ENCODE data around the gene PPM1D. TPM values are rescaled to one million over a fixed set of nuclear protein-coding genes. Genes with fewer than 3 reads are reported as not detected.

The PPM1D gene
- total RNA-seq, 1 experiment from 2014 or later = 17.9 TPM

- intact Hi-C loops (cut with micrococcal nuclease; ENCODE audit: unreplicated experiment) = no loop called here
- Mint-ChIP-seq H3K4me1 (ENCODE audit: low read depth, unreplicated experiment) (no peaks in the 10 kb centered on the region), H3K27me3 (ENCODE audit: insufficient read depth, unreplicated experiment) (no peaks in the 10 kb centered on the region), H3K4me3 (ENCODE audit: unreplicated experiment) (no peak overlapping the region), H3K27ac (ENCODE audit: unreplicated experiment) (no peak overlapping the region), H3K9me3 (ENCODE audit: unreplicated experiment) (peaks cover 3% of the 10 kb centered on the region), H3K36me3 (ENCODE audit: insufficient read depth, unreplicated experiment) (peaks cover 5% of the 10 kb centered on the region)
- TF ChIP-seq CTCF (IDR thresholded peaks at IDR 0.05; ENCODE audit: insufficient read depth in 1 of 2, low read depth in 1 of 2, low read length in 1 of 2, severe bottlenecking in 1 of 2, unreplicated experiment in 1 of 2) = no peak
- POLR2A ChIA-PET = no interaction called here
- CTCF ChIA-PET = no interaction called here
- H3K27me3 ChIP-seq (replicated peaks; ENCODE audit: control insufficient read depth, insufficient read depth, low read length) = no peaks in the 10 kb centered on the region
- no TSS peak for BruUV-seq (replicated peaks)
- DNase-seq = no peak
- H3K36me3 ChIP-seq (ENCODE audit: control insufficient read depth, insufficient read depth, low read length) = no peaks in the 10 kb centered on the region
- H3K4me1 ChIP-seq = no peaks in the 10 kb centered on the region
- H3K9me3 ChIP-seq = peaks cover 2% of the 10 kb centered on the region; the same call in 1 of the 2 replicates
- no peak overlapping the region for H3K4me3 ChIP-seq (ENCODE audit: low read depth, low read length)
These were observed 36.2 kb upstream of the PPM1D start for GRCh38 chr17:60563743-60564142.

GRCh38 chr17:60565233-60565632, 34.8 kb upstream of the PPM1D start:
- Mint-ChIP-seq H3K4me1 (ENCODE audit: low read depth, unreplicated experiment) (peaks cover 7% of the 10 kb centered on the region), H3K4me3 (ENCODE audit: unreplicated experiment) (no peak overlapping the region), H3K36me3 (ENCODE audit: insufficient read depth, unreplicated experiment) (peaks cover 5% of the 10 kb centered on the region), H3K27me3 (ENCODE audit: insufficient read depth, unreplicated experiment) (no peaks in the 10 kb centered on the region), H3K27ac (ENCODE audit: unreplicated experiment) (no peak overlapping the region), H3K9me3 (ENCODE audit: unreplicated experiment) (no peaks in the 10 kb centered on the region)
- H3K4me3 ChIP-seq (ENCODE audit: low read depth, low read length) = no peak overlapping the region
- H3K27me3 ChIP-seq (replicated peaks; ENCODE audit: control insufficient read depth, insufficient read depth, low read length) = no peaks in the 10 kb centered on the region
- intact Hi-C loops (cut with micrococcal nuclease; ENCODE audit: unreplicated experiment) = no loop called here
- ChIA-PET CTCF (interaction anchor here (0.7 kb wide), 2 partner anchors 229 to 334 kb away, joined by 4 to 7 read pairs; no protein-coding TSS in a partner anchor), POLR2A (no interaction called here)
- no peaks in the 10 kb centered on the region for H3K4me1 ChIP-seq
- no peak for TF ChIP-seq CTCF (IDR thresholded peaks at IDR 0.05; ENCODE audit: insufficient read depth in 1 of 2, low read depth in 1 of 2, low read length in 1 of 2, severe bottlenecking in 1 of 2, unreplicated experiment in 1 of 2)
- no peak for DNase-seq
- H3K9me3 ChIP-seq = peaks cover 2% of the 10 kb centered on the region; the same call in 1 of the 2 replicates
- no TSS peak for BruUV-seq (replicated peaks)
- H3K36me3 ChIP-seq (ENCODE audit: control insufficient read depth, insufficient read depth, low read length) = no peaks in the 10 kb centered on the region

- Mint-ChIP-seq H3K27ac (ENCODE audit: unreplicated experiment) (peak overlapping the region; percentile 47), H3K4me3 (ENCODE audit: unreplicated experiment) (no peak overlapping the region), H3K36me3 (ENCODE audit: insufficient read depth, unreplicated experiment) (no peaks in the 10 kb centered on the region), H3K4me1 (ENCODE audit: low read depth, unreplicated experiment) (peaks cover 7% of the 10 kb centered on the region), H3K9me3 (ENCODE audit: unreplicated experiment) (no peaks in the 10 kb centered on the region), H3K27me3 (ENCODE audit: insufficient read depth, unreplicated experiment) (no peaks in the 10 kb centered on the region)
- DNase-seq = peak; percentile 49 to 62
- H3K36me3 ChIP-seq (ENCODE audit: control insufficient read depth, insufficient read depth, low read length) = no peaks in the 10 kb centered on the region
- H3K9me3 ChIP-seq = no peaks in the 10 kb centered on the region
- intact Hi-C loops (cut with micrococcal nuclease; ENCODE audit: unreplicated experiment) = no loop called here
- no peak overlapping the region for H3K4me3 ChIP-seq (ENCODE audit: low read depth, low read length)
- no peaks in the 10 kb centered on the region for H3K27me3 ChIP-seq (replicated peaks; ENCODE audit: control insufficient read depth, insufficient read depth, low read length)
- H3K4me1 ChIP-seq = peaks cover 37% of the 10 kb centered on the region
- CTCF ChIA-PET = interaction anchor here (1.0 to 1.1 kb wide), 2 partner anchors 26 to 67 kb away, joined by 3 to 4 read pairs; partner anchors contain the start of gene PPM1D
- no TSS peak for BruUV-seq (replicated peaks)
- TF ChIP-seq CTCF (IDR thresholded peaks at IDR 0.05; ENCODE audit: insufficient read depth in 1 of 2, low read depth in 1 of 2, low read length in 1 of 2, severe bottlenecking in 1 of 2, unreplicated experiment in 1 of 2) = no peak
- POLR2A ChIA-PET = interaction anchor here (0.5 to 1.3 kb wide), 5 partner anchors 11 to 1290 kb away, joined by 3 to 8 read pairs (median 5); partner anchors contain the start of genes APPBP2, BRIP1 and PPM1D
These were observed 26.5 kb upstream of the PPM1D start for GRCh38 chr17:60573236-60574051.
